GM23248 (cell line): ENCODE data around the gene TSHR.

Experiments used
- EZH2 ChIP-seq: fragments of 200-600 bp; sonication (generic); IDR thresholded peaks from 2 replicates; pipeline ENCODE4 v1.6.1; 2018; ENCODE audit warnings: antibody characterized with exemption, mild to moderate bottlenecking; ENCODE audit not compliant: insufficient read depth, poor library complexity, severe bottlenecking
- EZH2phosphoT487 ChIP-seq: fragments of 200-600 bp; sonication (generic); IDR thresholded peaks from 2 replicates; pipeline ENCODE4 v1.6.1; 2018; ENCODE audit warnings: antibody characterized with exemption, moderate library complexity, mild to moderate bottlenecking, low read depth; ENCODE audit not compliant: insufficient read depth

GRCh38 chr14:81144824-81145603, 189.6 kb downstream of the TSHR start:
- TF ChIP-seq EZH2phosphoT487, result no peak
- no peak for TF ChIP-seq EZH2
